ENCODE data around the gene SPATA9. TPM values are rescaled to one million over a fixed set of nuclear protein-coding genes. Genes with fewer than 3 reads are reported as not detected.

Gene SPATA9
- 0.53 TPM for total RNA-seq

GRCh38 chr5:95682891-95683290 is at the start of gene SPATA9:
Gene SPATA9 (minus strand): TSS chr5:95682991. CDS start chr5:95682854, 137 bp downstream.

DNA sequence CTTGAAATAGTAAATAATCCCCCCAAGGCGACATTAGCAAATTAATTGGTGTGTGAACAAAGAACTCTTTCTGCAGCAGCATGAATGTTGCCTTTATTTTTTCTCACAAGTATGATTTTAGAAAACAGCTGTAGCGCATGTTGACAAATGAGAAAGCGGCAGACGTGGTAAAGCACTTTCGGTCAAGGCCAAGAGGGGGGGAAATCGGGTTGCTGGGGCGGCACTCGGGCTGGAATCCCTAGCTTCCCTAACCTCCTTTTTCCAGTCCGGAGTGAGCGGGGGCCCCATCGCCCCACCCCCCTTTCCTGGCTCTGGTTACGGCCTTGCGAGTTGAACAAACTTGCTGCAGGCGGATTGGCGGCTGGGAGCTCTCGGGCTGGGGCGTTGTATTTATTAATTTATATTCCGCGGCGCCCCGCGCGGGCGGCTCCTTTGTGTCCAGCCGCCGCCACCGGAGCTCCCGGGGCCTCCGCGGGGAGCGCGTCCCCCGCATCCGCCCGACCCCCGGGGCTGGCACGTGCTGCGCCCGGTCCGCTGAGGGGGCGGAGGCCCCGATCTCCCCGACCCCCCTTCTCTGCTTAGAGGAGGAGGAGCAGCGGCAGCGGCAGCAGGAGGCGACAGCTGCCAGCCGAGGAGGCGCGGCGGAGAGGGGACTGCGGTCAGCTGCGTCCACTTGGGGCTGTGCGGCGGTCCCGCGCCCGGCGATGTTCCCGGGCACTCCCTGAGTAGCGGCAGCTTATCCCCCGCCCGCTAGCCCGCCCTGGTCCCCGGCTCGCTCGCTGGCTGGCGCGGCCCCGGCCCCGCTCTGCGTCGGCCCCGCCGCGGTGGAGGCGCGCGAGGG is 48.2 kb upstream of the SPATA9 start, which contains the start of gene RHOBTB3:
TSS of gene RHOBTB3 (plus strand) at position 607 of the 841 bp plus-strand sequence. CDS start 347 bp downstream, outside the sequence.

DNA sequence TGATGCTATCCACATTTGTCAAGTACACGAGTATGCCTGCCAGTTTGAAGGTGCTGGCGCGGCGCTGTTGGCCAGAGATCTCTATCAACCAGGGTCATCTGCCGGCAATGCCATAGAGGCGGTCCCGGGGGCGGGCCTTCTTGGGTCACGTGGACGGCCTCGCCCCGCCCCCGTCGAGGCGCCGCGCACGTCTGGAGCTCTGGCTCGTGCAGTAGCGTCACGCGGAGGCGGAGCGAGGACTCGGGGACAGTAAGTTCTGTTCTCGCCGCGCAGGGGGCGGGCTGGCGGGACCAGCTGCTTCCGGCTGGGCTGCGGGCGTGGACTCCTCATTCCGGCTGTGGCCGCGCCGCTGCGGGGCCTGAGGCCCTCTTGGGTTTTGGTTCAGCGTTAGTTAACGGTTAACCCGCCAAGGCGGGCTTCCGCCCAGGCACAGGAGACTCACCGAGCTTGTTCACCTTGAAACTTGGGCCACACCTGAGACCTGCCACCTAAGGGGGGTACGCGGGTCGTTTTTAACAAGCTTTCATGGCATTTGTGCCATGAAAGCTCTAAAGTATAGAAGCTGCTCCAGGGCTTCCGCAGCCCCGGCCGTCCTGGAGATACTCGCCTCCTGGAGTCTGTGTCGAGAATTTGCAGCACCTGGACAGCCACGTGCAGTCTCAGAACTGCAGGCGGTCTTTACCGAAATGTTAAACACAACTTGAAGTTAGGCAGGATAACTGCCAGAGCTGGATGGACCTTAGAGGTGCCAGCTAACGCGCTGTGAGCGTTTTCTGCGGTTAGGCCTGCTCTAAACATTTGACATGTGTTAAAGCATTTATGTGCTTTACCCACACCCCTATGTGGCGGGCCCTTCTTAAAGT is 36.0 kb downstream of the SPATA9 start, which contains the start of gene RFESD:
TSS of gene RFESD (plus strand) at position 209 of the 863 bp plus-strand sequence. CDS start 5,495 bp downstream, outside the sequence.

GRCh38 chr5:95620030-95620869 is 62.5 kb downstream of the SPATA9 start, which contains the start of gene GPR150:
Gene GPR150 (plus strand): TSS chr5:95620087. CDS start chr5:95620276, 189 bp downstream.

Other genes starting within 250 kb of the SPATA9 start
- 116 TPM for gene SKIC3, start 128.0 kb downstream of the SPATA9 start, total RNA-seq
- 8.2 TPM for gene ARSK, start 127.9 kb downstream of the SPATA9 start, total RNA-seq
- gene GPR150, start 62.9 kb downstream of the SPATA9 start, total RNA-seq = not detected
- 3.6 TPM for gene RFESD, start 36.2 kb downstream of the SPATA9 start, total RNA-seq
- 151 TPM for gene RHOBTB3, start 48.3 kb upstream of the SPATA9 start, total RNA-seq
- gene GLRX, start 139.7 kb upstream of the SPATA9 start, total RNA-seq = 49.0 TPM